ENCODE data around the gene LGALS3BP.

Gene LGALS3BP

GRCh38 chr17:78925662-78926555 is 53.8 kb downstream of the LGALS3BP start:
- peak overlapping the region; percentile 65; the same call in 1 of the 2 replicates for H3K27ac ChIP-seq
- TF ChIP-seq CTCF (conservative IDR thresholded peaks at IDR 0.05): no peak

GRCh38 chr17:78925234-78925633 is 54.5 kb downstream of the LGALS3BP start, which contains the start of gene TIMP2:
TSS of gene TIMP2 (minus strand) at chr17:78925387. CDS start at chr17:78925088, 299 bp downstream.
- peak within 1 kb of the TSS; percentile 65; the same call in 1 of the 2 replicates for H3K27ac ChIP-seq
- no peak for TF ChIP-seq CTCF (conservative IDR thresholded peaks at IDR 0.05)

GRCh38 chr17:78924481-78925151 is 55.1 kb downstream of the LGALS3BP start:
- TF ChIP-seq CTCF (conservative IDR thresholded peaks at IDR 0.05): no peak
- H3K27ac ChIP-seq: peak overlapping the region; percentile 65; the same call in 1 of the 2 replicates

GRCh38 chr17:78923660-78924453 is 55.9 kb downstream of the LGALS3BP start:
- peak overlapping the region; percentile 65; the same call in 1 of the 2 replicates for H3K27ac ChIP-seq
- TF ChIP-seq CTCF (conservative IDR thresholded peaks at IDR 0.05): no peak

GRCh38 chr17:78922816-78923498 is 56.8 kb downstream of the LGALS3BP start:
- no peak overlapping the region for H3K27ac ChIP-seq

GRCh38 chr17:78921437-78921971 is 58.2 kb downstream of the LGALS3BP start:
- H3K27ac ChIP-seq: no peak overlapping the region
- no peak for TF ChIP-seq CTCF (conservative IDR thresholded peaks at IDR 0.05)

More at GRCh38 chr17:78922816-78923498, 56.8 kb downstream of the LGALS3BP start:
- no peak for TF ChIP-seq CTCF (conservative IDR thresholded peaks at IDR 0.05)

All from VCaP (cell line).